Middle frontal gyrus (tissue), 1 donor: ENCODE data around the gene HAS3.
"Not testable (repeated sequence)": the region's sequence is repeated elsewhere in the genome, so short reads cannot be mapped to it uniquely, and the experiment has no call there.

Experiments
- DNase-seq: peaks from one replicate; pipeline ENCODE4 v3.0.0-alpha.2; 2015; ENCODE audit warnings: low spot score; ENCODE audit errors: extremely low spot score

HAS3 gene

DNA sequence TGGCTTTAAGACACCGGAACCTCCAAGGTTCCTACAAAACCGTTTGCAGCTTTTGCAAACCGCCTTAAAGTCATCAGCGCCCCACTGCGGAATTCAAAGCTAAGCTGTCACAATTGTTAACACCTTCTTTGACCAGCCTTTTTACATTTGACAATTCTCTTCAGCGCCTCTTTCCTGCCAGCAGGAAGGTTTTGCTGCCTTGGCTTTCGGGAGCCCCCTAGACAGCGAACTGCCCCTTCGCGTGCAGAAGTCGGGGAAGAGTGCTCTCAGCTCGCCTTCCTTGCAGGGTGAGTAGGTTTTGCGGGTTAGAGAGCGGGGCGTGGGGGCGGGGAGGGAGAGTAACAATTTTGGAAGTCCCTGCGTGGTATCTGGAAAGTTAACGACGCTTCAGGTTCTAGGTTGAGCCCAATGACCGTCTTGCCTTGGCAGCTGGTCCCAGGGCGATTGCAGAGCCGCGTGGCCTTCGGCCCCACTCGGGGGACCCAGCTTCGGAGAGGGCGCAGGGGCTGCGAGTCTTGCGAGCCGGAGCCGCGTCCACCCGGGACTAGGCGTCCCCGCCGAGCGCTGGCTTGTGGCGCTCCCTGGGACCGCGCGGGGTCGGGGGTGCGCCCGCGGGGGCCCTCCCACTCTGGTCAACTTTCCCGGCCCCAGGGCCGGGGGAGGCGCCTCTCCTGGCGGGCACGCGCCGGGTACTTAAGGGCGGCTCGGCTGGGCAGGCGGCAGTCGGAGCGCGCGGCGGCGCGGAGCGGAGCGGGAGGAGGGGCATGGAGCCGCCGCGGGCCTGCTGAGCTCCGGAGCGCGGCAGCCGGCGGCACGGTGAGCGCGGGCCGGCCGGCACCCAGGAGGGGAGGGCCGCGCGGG is at the start of gene HAS3:
Gene HAS3 (plus strand): TSS at position 153 of the 861 bp plus-strand sequence. CDS start 3,743 bp downstream, outside the sequence.
- peak; percentile 18 for DNase-seq

GRCh38 chr16:69055980-69056379 is 49.5 kb upstream of the HAS3 start:
- no peak for DNase-seq

DNA sequence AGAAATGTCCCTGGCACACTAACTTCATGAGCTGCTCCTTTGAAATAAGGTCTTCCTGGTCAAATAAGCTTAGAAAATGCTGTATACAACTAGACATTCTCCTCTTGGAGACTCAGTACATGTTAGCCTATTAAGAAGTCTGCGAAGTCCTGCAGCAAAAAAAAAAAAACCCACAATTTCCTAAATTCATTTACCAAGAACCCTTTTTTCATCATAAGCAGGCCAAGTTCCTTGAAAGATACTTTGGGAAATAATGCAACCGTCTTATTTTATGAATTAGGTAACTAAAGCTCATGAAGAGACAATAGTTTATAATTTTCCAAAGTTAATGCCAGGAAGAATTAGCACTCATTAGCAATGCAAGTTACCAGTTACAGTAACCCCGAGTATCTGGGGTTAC is 49.0 kb upstream of the HAS3 start:
- DNase-seq = no peak

- no peak for DNase-seq
These were observed 47.8 kb upstream of the HAS3 start for GRCh38 chr16:69057400-69058378.

GRCh38 chr16:69063491-69063890 is 42.0 kb upstream of the HAS3 start:
- not testable (repeated sequence) for DNase-seq

GRCh38 chr16:69064124-69064763 is 41.2 kb upstream of the HAS3 start:
- no peak for DNase-seq

DNA sequence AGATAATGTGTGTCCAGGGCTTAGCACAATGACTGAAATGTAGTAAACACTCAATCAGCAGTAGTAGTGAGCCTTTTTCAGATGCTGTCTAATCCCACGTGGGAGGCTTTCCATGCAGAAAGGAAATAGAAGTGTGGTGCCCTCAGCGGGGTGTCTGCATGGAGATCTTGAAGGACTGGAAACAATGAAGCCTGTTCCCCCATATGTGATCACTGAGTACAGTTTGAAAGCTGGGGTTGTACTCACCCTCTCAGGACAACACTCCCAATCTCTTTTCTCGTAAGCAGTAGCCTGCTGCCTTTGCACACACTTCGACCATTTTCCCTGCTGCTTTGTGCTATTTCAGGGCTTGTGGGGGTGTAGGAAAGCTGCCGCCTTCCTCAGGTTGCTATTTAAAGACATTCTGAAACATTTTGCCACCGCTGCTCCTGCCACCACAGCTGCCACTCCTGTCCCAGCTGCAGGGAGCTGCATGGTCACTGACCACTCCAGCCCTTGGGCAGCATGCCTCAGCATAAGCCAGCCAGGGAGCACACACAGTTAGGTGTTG is 40.6 kb upstream of the HAS3 start:
- DNase-seq = no peak

GRCh38 chr16:69069504-69069903 is 35.9 kb upstream of the HAS3 start:
- no peak for DNase-seq

DNA sequence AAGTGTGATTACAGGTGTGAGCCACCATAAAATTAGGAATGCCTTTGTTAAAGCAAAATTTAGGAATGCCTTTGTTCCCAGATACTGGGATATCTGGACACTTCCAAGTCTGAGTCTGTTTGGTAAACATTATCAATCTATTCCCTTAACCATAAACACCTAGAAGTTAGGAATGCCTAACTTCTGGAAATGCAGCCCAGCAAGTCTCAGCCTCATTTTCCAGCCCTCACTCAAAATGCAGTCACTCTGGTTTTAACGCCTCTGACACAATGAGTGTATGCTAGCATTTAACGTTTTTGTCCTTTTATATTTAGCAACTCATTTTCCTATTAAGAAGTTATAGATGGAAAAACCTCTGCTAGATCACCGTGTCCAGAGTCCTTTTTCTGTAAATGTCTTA is 34.4 kb upstream of the HAS3 start:
- DNase-seq = no peak

DNA sequence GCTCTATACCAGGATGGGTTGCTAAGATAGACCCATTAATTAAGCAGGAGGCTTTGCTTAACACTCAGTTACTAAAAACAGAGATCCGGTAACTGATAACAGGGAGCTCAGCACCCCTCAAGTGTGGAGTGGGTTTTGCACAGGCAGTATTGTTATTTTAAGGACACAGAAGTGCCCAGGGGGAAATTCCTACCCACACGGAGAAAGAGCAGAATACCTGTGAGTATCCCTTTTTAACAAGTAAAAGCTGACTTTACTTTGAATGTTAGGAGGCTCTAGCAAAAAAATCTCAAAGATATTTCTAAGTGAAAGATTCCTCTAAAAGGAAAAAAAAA is 32.8 kb upstream of the HAS3 start:
- DNase-seq = no peak

DNA sequence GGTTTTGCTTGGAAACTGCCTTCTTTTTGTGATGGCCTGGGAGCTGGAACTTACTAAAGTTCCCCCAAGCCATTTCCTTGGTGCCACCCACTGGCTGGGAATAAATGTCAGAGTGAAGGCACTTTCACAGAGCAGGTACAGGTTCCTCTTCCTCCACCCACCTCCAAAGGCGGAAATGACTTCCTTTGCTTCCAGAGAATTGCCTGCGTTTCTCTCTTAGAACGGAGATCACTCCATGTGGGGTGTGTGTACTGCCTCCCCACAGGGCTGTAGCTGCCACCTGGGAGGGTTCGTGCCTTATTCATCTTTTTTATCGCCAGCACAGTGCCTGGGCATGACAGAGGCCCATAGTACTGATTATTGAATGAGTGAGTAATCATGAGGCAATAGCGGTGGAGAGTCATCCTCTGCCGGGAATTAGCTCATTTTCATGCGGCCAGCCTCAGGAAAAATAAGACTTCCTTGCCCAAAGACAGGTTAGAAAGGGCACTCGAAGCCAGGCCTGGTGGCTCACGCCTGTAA is 32.2 kb upstream of the HAS3 start:
- DNase-seq = no peak

DNA sequence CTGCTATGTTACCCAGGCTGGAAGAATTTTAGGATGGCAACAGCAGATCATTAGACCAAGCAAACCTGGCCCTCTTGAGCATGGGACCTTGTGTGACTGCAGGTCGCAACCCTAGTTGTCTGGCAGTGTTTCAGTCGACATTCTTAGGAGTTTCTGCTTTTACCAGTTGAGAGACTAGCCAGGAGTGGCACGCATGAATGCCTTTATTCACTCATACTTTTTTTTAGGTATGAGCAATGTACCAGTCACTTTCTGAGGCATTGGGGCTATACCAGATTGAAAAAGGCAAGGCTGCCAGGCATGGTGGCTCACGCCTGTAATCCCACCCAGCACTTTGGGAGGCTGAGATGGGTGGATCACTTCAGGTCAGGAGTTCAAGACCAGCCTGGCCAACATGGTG is 28.2 kb upstream of the HAS3 start:
- DNase-seq = no peak

DNA sequence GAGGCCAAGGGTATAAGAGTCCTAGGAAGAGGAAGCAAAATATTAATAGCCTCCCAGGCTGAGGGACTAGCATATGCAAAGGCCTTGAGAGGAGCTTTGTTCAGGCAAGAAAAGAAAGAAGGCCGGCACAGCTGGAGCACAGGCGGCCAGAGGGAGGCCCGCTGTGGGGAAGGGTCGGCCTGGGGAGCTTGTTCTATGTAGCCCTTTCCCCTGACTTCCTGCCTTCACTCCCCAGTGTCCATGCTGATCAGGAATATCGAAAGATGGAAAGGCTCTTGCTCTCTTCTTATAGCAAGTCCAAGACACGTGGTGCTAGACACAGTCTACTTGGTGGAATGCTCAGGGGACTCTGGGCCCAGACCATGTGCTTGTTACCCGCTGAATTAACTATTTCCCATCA is 27.4 kb upstream of the HAS3 start:
- DNase-seq = no peak

DNA sequence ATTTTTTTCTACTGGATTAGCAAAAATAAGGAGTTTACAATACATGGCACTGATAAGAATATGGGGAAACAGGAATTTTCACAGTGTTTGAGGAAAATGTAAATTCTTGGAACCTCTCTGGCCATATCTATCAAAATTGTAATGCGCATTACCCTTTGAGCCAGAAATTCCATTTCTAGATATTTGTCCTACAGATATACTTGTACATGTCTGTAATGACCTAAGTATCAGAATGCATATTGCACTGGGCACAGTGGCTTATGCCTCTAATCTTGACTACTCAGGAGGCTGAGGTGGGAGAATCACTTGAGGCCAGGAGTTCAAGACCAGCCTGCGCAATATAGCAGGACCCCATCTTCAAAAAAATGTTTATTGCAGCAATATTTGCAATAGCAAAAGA is 25.8 kb upstream of the HAS3 start:
- no peak for DNase-seq

DNA sequence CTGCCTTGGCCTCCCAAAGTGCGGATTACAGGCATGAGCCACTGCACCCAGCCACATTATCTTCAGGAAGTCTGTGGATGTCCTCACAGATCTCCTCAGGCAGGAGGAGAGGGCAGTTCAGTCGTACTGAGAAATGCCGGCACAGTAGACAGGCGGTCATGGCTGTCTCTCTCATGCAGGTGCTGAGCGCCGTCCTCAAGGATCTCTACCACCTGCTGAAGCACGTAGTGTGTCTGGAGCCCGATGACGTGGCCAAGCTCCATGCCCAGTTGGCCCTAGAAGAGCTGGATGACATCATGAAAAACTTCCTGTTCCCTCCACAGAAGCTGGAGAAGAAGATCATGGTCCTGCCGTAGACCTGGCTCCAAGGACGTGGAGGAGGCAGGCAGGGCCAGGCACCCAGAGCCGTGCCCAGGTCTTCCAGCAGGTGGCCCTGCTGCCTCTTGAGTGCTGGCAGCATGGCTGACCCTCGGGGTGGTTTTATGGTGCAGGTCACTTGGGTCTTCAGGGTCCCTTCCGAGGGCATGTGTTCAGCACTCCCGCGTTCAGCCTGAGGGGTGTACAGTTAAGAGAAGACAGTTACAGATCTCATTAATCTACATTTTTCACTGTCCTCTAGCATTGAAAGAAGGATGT is 22.0 kb upstream of the HAS3 start:
- DNase-seq = no peak

GRCh38 chr16:69084289-69084688 is 21.2 kb upstream of the HAS3 start:
- DNase-seq = no peak

- DNase-seq = no peak
These were observed 20.3 kb upstream of the HAS3 start for GRCh38 chr16:69085032-69085695.

DNA sequence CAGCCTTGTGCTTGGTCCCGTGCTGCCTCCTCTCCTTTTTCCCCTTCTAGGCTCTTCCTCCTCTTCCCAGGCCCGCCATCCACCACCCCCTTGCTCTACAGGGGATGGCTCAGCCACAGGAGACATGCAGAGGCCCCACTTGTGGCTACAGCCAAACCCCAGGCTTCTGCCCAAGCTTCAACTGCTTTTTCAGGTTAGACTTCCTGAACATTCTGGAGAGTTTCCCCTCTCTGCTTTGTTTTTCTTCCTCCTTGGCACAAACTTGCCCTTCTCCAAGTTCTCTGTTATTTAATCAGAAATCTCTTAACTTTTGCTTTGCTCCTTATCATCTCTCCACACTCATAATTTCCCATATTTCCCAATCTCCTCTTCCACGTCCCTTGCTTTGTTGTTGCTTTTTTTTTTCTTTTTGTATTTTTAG is 18.3 kb upstream of the HAS3 start:
- DNase-seq = no peak

DNA sequence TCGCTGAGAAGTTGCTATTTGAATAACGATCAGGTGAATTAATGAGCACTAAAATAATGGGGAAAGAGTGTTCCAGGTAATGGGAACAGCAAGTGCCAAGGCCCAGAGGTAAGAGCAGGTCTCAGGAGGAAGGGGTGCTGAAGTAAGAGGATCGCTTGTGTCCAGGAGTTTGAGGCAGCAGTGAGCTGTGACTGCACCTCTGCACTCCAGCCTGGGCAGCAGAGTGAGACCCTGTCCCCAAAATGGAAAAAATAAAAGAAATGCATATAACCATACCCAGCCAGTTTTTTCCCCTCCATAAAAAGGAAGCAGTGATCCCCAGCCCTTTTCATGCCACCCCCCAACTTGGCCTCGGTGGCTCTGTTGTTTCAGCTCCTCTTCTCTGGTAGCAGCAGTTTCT is 16.8 kb upstream of the HAS3 start:
- DNase-seq = no peak
